ENCODE data around the gene SERPINA9. TPM values are rescaled to one million over a fixed set of nuclear protein-coding genes. Genes with fewer than 3 reads are reported as not detected.

The SERPINA9 gene
- total and polyA plus RNA-seq, 7 donors, result not detected

DNA sequence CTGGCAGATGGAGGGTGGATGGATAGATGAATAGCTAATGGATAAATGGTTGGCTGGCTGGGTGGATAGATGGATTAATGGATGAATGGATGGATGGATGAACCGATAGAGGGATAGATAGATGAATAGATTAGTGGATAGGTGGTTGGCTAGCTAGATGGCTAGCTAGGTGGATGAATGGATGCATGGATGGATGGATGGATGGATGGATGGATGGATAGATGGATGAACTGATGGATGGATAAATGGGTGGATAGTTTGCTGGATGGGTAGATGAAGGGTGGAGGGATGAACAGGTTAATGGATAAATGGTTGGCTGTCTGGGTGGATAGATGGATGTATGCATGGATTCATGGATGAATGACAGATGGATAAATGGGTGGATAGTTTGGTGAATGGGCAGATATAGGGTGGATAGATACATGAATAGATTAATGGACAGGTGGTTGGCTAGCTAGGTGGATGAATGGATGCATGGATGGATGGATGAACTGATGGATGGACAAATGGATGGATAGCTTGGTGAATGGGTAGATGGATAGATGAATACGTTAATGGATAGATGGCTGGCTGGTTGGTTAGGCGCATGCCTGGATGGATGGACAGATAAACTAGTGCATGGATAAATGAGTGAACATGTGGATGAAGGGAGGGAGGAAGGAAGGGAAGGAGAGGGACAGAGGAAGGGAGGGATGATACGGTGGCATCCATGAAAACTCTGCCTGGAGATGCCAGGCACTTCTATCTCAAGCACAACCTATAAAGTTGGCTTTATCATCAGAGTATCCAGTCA is 8.1 kb downstream of the SERPINA9 start:
- Histone ChIP-seq H3K27me3 (ENCODE audit: insufficient read depth in 3 of 3, low read length in 2 of 3) (no peaks in the 10 kb centered on the region), H3K36me3 (ENCODE audit: insufficient read depth in 1 of 2, low read depth in 1 of 2) (no peaks in the 10 kb centered on the region), H3K4me3 (no peak overlapping the region), H3K9me3 (no peaks in the 10 kb centered on the region), H3K4me1 (no peaks in the 10 kb centered on the region), H3K27ac (no peak overlapping the region)
- TF ChIP-seq, protein P1, sequence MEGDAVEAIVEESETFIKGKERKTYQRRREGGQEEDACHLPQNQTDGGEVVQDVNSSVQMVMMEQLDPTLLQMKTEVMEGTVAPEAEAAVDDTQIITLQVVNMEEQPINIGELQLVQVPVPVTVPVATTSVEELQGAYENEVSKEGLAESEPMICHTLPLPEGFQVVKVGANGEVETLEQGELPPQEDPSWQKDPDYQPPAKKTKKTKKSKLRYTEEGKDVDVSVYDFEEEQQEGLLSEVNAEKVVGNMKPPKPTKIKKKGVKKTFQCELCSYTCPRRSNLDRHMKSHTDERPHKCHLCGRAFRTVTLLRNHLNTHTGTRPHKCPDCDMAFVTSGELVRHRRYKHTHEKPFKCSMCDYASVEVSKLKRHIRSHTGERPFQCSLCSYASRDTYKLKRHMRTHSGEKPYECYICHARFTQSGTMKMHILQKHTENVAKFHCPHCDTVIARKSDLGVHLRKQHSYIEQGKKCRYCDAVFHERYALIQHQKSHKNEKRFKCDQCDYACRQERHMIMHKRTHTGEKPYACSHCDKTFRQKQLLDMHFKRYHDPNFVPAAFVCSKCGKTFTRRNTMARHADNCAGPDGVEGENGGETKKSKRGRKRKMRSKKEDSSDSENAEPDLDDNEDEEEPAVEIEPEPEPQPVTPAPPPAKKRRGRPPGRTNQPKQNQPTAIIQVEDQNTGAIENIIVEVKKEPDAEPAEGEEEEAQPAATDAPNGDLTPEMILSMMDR (IDR thresholded peaks at IDR 0.05), result no peak
- 84 to 90% (median 90%) methylated on average over 4 of the region's 4 CpGs for WGBS, 3 donors
- intact Hi-C loops (cut with DNase I), result no loop called here
- DNase-seq, result no peak
- no peak for ATAC-seq

DNA sequence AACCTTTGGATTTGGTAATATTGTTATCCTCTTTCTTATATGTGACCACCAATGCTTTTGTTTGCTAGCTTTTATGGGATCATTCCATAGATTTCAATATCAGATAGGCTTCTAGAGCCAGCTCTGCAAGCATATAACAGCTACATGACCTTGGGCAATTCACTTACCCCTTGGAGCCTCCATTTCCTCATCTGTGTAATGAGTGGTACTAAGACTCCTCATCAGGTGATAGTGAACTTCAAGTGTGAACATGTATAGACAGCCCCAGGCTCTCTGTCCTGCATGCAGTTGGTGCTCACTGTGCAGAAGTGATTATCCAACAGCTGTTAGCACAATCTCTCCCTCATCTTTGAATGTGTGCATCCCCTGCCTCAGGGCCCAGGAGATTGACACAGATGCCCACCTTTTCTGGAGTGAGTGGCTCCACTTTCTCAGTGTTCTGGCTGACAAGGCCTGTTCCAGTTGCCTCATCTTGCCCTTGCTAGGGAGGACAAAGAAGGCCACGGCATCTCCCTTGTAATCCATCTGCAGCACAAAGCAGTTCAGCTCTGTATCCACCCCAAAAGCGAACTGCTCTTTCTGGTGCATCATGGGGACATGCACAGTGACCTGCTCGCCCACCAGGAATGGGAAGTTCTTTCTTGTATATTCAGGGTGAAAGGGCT is 9.2 kb downstream of the SERPINA9 start:
- Histone ChIP-seq H3K4me1 (no peaks in the 10 kb centered on the region), H3K36me3 (ENCODE audit: insufficient read depth in 1 of 2, low read depth in 1 of 2) (no peaks in the 10 kb centered on the region), H3K27ac (no peak overlapping the region), H3K9me3 (no peaks in the 10 kb centered on the region), H3K4me3 (no peak overlapping the region), H3K27me3 (ENCODE audit: insufficient read depth in 3 of 3, low read length in 2 of 3) (no peaks in the 10 kb centered on the region)
- TF ChIP-seq, protein P1 (IDR thresholded peaks at IDR 0.05), result no peak
- no peak for DNase-seq
- ATAC-seq, result no peak
- intact Hi-C loops (cut with DNase I), result no loop called here
- 65 to 78% (median 76%) methylated on average over 3 of the region's 3 CpGs for WGBS, 3 donors

DNA sequence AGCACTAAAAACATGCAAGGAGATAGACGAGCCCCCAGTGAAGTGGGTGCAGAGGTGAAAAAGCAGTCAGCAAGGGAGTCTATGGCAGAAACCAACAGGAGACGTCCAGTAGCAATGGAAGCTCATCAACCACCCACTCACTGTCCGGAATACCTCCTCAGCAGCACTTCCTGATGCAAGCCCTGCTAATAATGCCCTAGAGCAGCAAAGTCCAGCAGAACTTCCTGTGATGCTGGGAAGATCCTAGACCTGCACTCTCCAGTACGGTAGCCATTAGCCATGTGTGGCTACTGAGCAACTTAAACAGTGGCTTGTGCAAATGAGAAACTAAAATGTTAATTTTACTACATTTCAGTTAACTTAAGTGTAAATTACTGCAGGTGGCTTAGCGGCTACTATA is 11.0 kb downstream of the SERPINA9 start:
- no peaks in the 10 kb centered on the region for H3K4me1 ChIP-seq
- 79 to 81% (median 79%) methylated on average over 5 of the region's 5 CpGs for WGBS, 3 donors
- intact Hi-C loops (cut with DNase I), result no loop called here

GRCh38 chr14:94464290-94464689 is 11.7 kb downstream of the SERPINA9 start:
- no peak for ATAC-seq
- 81 to 89% (median 88%) methylated on average over 5 of the region's 5 CpGs for WGBS, 3 donors
- TF ChIP-seq, protein P1 (IDR thresholded peaks at IDR 0.05), result no peak
- H3K4me1 ChIP-seq, result no peaks in the 10 kb centered on the region
- no peak overlapping the region for H3K4me3 ChIP-seq
- H3K27me3 ChIP-seq (ENCODE audit: insufficient read depth in 3 of 3, low read length in 2 of 3), result no peaks in the 10 kb centered on the region
- intact Hi-C loops (cut with DNase I), result no loop called here
- DNase-seq, result no peak
- no peaks in the 10 kb centered on the region for H3K36me3 ChIP-seq (ENCODE audit: insufficient read depth in 1 of 2, low read depth in 1 of 2)
- H3K9me3 ChIP-seq, result no peaks in the 10 kb centered on the region
- H3K27ac ChIP-seq, result no peak overlapping the region

More for the DNA sequence above, 11.0 kb downstream of the SERPINA9 start:
- no peaks in the 10 kb centered on the region for H3K36me3 ChIP-seq (ENCODE audit: insufficient read depth in 1 of 2, low read depth in 1 of 2)
- no peak overlapping the region for H3K4me3 ChIP-seq
- H3K9me3 ChIP-seq, result no peaks in the 10 kb centered on the region
- DNase-seq (no peak), ATAC-seq (no peak)
- TF ChIP-seq, protein P1 (IDR thresholded peaks at IDR 0.05), result no peak
- no peaks in the 10 kb centered on the region for H3K27me3 ChIP-seq (ENCODE audit: insufficient read depth in 3 of 3, low read length in 2 of 3)
- H3K27ac ChIP-seq, result no peak overlapping the region
